Measurements from ENCODE around the gene OS9. TPM values are rescaled to one million over a fixed set of nuclear protein-coding genes. Genes with fewer than 3 reads are reported as not detected.
"Not testable (repeated sequence)": the region's sequence is repeated elsewhere in the genome, so short reads cannot be mapped to it uniquely, and the experiment has no call there.

The OS9 gene
- total RNA-seq, 6 donors from 2014 or later: 171 to 305 (median 278) TPM

DNA sequence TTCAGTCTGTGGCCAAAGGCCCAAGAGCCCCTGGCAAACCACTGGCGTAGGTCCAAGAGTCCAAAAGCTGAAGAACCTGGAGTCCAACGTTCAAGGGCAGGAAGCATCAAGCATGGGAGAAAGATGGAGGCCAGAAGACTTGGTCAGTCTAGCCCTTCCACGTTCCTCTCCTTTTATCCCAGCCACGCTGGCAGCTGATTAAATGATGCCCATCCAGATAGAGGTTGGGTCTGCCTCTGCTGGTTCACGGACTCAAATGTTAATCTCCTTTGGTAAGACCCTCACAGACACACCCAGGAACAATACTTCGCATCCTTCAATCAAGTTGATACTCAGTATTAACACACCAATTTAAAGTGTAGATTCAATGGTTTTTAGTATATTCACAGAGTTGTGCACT lies 21.1 kb upstream of the OS9 start:
- Histone ChIP-seq H3K36me3 (no peaks in the 10 kb centered on the region), H3K9me3 (no peaks in the 10 kb centered on the region), H3K27ac (no peak overlapping the region), H3K27me3 (no peaks in the 10 kb centered on the region), H3K4me3 (no peak overlapping the region), H3K4me1 (no peaks in the 10 kb centered on the region)
- DNase-seq (no peak), ATAC-seq (ENCODE audit: low FRiP score in 2 of 2) (no peak)
- WGBS, 2 donors: 85 to 88% methylated on average over 6 of the region's 6 CpGs
- TF ChIP-seq POLR2AphosphoS5 (IDR thresholded peaks at IDR 0.05) (no peak), EP300 (IDR thresholded peaks at IDR 0.05) (no peak), POLR2A (IDR thresholded peaks at IDR 0.05) (no peak)

DNA sequence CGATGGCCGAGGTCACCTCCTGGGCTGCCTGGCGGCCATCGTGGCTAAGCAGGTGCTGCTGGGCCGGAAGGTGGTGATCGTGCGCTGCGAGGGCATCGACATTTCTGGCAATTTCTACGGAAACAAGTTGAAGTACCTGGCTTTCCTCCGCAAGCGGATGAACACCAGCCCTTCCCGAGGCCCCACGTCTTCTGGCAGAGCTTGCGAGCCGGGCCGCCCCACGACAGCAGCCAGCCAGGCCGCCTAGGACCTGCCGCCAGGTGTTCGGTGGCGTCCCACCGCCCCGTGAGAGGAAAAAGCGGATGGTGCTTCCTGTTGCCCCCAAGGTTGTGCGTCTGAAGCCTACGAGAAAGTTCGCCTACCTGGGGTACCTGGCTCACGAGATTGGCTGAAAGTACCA lies 19.2 kb upstream of the OS9 start:
- TF ChIP-seq, protein P1, sequence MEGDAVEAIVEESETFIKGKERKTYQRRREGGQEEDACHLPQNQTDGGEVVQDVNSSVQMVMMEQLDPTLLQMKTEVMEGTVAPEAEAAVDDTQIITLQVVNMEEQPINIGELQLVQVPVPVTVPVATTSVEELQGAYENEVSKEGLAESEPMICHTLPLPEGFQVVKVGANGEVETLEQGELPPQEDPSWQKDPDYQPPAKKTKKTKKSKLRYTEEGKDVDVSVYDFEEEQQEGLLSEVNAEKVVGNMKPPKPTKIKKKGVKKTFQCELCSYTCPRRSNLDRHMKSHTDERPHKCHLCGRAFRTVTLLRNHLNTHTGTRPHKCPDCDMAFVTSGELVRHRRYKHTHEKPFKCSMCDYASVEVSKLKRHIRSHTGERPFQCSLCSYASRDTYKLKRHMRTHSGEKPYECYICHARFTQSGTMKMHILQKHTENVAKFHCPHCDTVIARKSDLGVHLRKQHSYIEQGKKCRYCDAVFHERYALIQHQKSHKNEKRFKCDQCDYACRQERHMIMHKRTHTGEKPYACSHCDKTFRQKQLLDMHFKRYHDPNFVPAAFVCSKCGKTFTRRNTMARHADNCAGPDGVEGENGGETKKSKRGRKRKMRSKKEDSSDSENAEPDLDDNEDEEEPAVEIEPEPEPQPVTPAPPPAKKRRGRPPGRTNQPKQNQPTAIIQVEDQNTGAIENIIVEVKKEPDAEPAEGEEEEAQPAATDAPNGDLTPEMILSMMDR (IDR thresholded peaks at IDR 0.05): no peak
- TF ChIP-seq POLR2AphosphoS5 (IDR thresholded peaks at IDR 0.05): no peak
- no peaks in the 10 kb centered on the region for H3K27me3 ChIP-seq
- WGBS, 2 donors: 89 to 91% methylated on average over 24 to 29 of the region's 29 CpGs
- H3K27ac ChIP-seq: no peak overlapping the region
- no peak overlapping the region for H3K4me3 ChIP-seq
- H3K4me1 ChIP-seq: no peaks in the 10 kb centered on the region
- H3K9me3 ChIP-seq: no peaks in the 10 kb centered on the region
- ATAC-seq (ENCODE audit: low FRiP score in 2 of 2): no peak
- DNase-seq: peak in 1 of 2 donors; percentile 67
- no peaks in the 10 kb centered on the region for H3K36me3 ChIP-seq

DNA sequence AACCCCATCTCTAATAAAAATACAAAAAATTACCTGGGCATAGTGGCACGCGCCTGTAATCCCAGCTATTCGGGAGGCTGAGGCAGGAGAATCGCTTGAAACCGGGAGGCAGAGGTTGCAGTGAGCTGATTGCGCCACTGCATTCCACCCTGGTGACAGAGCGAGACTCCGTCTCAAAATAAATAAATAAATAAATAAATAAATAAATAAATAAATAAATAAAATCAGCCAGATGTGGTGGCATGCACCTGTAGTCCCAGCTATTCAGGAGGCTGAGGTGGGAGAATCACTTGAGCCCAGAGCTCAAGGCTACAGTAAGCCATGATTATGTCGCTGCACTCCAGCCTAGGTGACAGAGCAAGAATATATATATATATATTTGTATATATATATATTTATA lies 16.0 kb upstream of the OS9 start:
- not testable (repeated sequence) for H3K27ac ChIP-seq; H3K27me3 ChIP-seq; H3K36me3 ChIP-seq; H3K4me3 ChIP-seq; H3K4me1 ChIP-seq; ATAC-seq (ENCODE audit: low FRiP score in 2 of 2); DNase-seq; H3K9me3 ChIP-seq
- WGBS, 2 donors: 91 to 92% methylated on average over 9 of the region's 9 CpGs

DNA sequence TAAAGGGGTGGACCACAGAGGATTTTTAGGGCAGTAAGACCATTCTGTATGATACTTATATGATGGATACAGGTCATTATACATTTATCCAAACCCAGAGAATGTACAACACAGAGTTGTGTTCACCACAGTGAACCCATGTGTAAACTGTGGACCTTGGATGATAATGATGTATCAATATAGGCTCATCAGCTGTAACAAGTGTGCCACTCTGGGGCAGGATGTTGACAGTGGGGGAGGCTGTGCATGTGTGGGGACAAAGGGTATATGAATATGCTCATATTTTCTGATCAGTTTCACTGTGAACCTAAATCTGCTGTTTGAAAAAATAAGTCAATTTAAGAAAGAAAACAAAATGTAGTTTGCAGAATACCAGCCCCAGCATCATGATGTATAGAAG lies 14.2 kb upstream of the OS9 start:
- ATAC-seq (ENCODE audit: low FRiP score in 2 of 2): no peak
- Histone ChIP-seq H3K27ac (no peak overlapping the region), H3K4me1 (no peaks in the 10 kb centered on the region), H3K27me3 (no peaks in the 10 kb centered on the region), H3K4me3 (no peak overlapping the region), H3K9me3 (peaks cover 0 to 8% (median 0%) of the 10 kb centered on the region in 4 donors), H3K36me3 (no peaks in the 10 kb centered on the region)
- TF ChIP-seq, protein P1 (IDR thresholded peaks at IDR 0.05): no peak
- no peak for TF ChIP-seq POLR2A (IDR thresholded peaks at IDR 0.05)
- no peak for TF ChIP-seq POLR2AphosphoS5 (IDR thresholded peaks at IDR 0.05)
- no peak for TF ChIP-seq EP300 (IDR thresholded peaks at IDR 0.05)
- no peak for DNase-seq

GRCh38 chr12:57687862-57688261 lies 6.1 kb upstream of the OS9 start:
- Histone ChIP-seq H3K36me3 (no peaks in the 10 kb centered on the region), H3K4me3 (no peak overlapping the region), H3K4me1 (peaks cover 0 to under 1% (median under 1%) of the 10 kb centered on the region in 4 donors), H3K9me3 (no peaks in the 10 kb centered on the region), H3K27me3 (no peaks in the 10 kb centered on the region), H3K27ac (no peak overlapping the region)
- 71 to 78% methylated on average over 3 to 4 of the region's 4 CpGs for WGBS, 2 donors
- no peak for TF ChIP-seq POLR2AphosphoS5 (IDR thresholded peaks at IDR 0.05)
- TF ChIP-seq, protein P1 (IDR thresholded peaks at IDR 0.05): no peak
- no peak for TF ChIP-seq EP300 (IDR thresholded peaks at IDR 0.05)
- no peak for TF ChIP-seq POLR2A (IDR thresholded peaks at IDR 0.05)
- no peak for ATAC-seq (ENCODE audit: low FRiP score in 2 of 2)
- no peak for DNase-seq

- Histone ChIP-seq H3K36me3 (no peaks in the 10 kb centered on the region), H3K4me3 (no peak overlapping the region), H3K9me3 (no peaks in the 10 kb centered on the region), H3K27me3 (no peaks in the 10 kb centered on the region), H3K4me1 (peaks cover 4 to 8% (median 6%) of the 10 kb centered on the region in 4 donors), H3K27ac (no peak overlapping the region)
- no peak for TF ChIP-seq EP300 (IDR thresholded peaks at IDR 0.05)
- TF ChIP-seq POLR2A (IDR thresholded peaks at IDR 0.05): no peak
- TF ChIP-seq, protein P1 (IDR thresholded peaks at IDR 0.05): no peak
- TF ChIP-seq POLR2AphosphoS5 (IDR thresholded peaks at IDR 0.05): no peak
- DNase-seq (no peak), ATAC-seq (ENCODE audit: low FRiP score in 2 of 2) (no peak)
- 52 to 58% methylated on average over 2 of the region's 2 CpGs for WGBS, 2 donors
Measured at GRCh38 chr12:57688931-57689330, 5.0 kb upstream of the OS9 start.
